ENCODE measurements around the gene JHY. TPM values are rescaled to one million over a fixed set of nuclear protein-coding genes. Genes with fewer than 3 reads are reported as not detected.

JHY gene
- total RNA-seq, 2 donors from 2014 or later, result 4.5 to 10.9 TPM

- H3K27ac ChIP-seq, result no peak overlapping the region
- 7% methylated on average over 40 of the region's 50 CpGs for WGBS
- H3K27me3 ChIP-seq (replicated peaks; ENCODE audit: insufficient read depth), result peaks cover 54% of the 10 kb centered on the region
- no peaks in the 10 kb centered on the region for H3K9me3 ChIP-seq
- no peaks in the 10 kb centered on the region for H3K4me1 ChIP-seq (replicated peaks)
- intact Hi-C loops (cut with DNase I), result no loop called here
- H3K4me3 ChIP-seq, result no peak overlapping the region
- no peak for TF ChIP-seq POLR2A (IDR thresholded peaks at IDR 0.05)
- no peak for TF ChIP-seq POLR2AphosphoS5 (IDR thresholded peaks at IDR 0.05)
- TF ChIP-seq, protein P1, sequence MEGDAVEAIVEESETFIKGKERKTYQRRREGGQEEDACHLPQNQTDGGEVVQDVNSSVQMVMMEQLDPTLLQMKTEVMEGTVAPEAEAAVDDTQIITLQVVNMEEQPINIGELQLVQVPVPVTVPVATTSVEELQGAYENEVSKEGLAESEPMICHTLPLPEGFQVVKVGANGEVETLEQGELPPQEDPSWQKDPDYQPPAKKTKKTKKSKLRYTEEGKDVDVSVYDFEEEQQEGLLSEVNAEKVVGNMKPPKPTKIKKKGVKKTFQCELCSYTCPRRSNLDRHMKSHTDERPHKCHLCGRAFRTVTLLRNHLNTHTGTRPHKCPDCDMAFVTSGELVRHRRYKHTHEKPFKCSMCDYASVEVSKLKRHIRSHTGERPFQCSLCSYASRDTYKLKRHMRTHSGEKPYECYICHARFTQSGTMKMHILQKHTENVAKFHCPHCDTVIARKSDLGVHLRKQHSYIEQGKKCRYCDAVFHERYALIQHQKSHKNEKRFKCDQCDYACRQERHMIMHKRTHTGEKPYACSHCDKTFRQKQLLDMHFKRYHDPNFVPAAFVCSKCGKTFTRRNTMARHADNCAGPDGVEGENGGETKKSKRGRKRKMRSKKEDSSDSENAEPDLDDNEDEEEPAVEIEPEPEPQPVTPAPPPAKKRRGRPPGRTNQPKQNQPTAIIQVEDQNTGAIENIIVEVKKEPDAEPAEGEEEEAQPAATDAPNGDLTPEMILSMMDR (IDR thresholded peaks at IDR 0.05), result no peak
- DNase-seq (ENCODE audit: low spot score), result no peak
- no peaks in the 10 kb centered on the region for H3K36me3 ChIP-seq
Observed at GRCh38 chr11:122977470-122978298, 95.1 kb downstream of the JHY start.

DNA sequence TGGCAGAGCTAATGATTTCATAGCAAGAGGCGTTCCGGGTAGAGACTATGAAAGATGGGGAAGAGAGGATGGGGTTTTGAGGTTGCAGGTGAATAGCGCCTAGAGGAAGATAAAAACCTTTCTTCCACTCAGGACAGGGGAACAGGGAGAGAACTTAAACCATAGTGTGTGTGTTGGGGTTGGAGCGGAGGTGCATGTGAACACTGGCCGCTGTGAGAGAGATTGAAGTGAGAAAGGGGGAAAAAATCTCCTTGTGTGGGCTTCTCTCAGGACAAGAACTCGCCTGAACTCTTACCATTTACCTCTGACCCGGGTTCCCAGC lies 95.7 kb downstream of the JHY start:
- Histone ChIP-seq H3K36me3 (no peaks in the 10 kb centered on the region), H3K27me3 (replicated peaks; ENCODE audit: insufficient read depth) (peaks cover 59% of the 10 kb centered on the region)
- 22% methylated on average over 7 of the region's 7 CpGs for WGBS

GRCh38 chr11:122979103-122979814 lies 96.7 kb downstream of the JHY start:
- 8% methylated on average over 44 of the region's 44 CpGs for WGBS
- H3K4me3 ChIP-seq, result no peak overlapping the region
- no peaks in the 10 kb centered on the region for H3K9me3 ChIP-seq
- peaks cover 58% of the 10 kb centered on the region for H3K27me3 ChIP-seq (replicated peaks; ENCODE audit: insufficient read depth)
- no peaks in the 10 kb centered on the region for H3K36me3 ChIP-seq
- TF ChIP-seq POLR2A (IDR thresholded peaks at IDR 0.05), result no peak
- TF ChIP-seq, protein P1 (IDR thresholded peaks at IDR 0.05), result no peak
- TF ChIP-seq POLR2AphosphoS5 (IDR thresholded peaks at IDR 0.05), result no peak
- intact Hi-C loops (cut with DNase I), result no loop called here
- no peak for DNase-seq (ENCODE audit: low spot score)
- no peaks in the 10 kb centered on the region for H3K4me1 ChIP-seq (replicated peaks)
- H3K27ac ChIP-seq, result no peak overlapping the region

More for the DNA sequence above, 95.7 kb downstream of the JHY start:
- intact Hi-C loops (cut with DNase I), result no loop called here
- no peak overlapping the region for H3K4me3 ChIP-seq
- H3K9me3 ChIP-seq, result no peaks in the 10 kb centered on the region
- no peaks in the 10 kb centered on the region for H3K4me1 ChIP-seq (replicated peaks)
- TF ChIP-seq POLR2A (IDR thresholded peaks at IDR 0.05) (no peak), POLR2AphosphoS5 (IDR thresholded peaks at IDR 0.05) (no peak)
- TF ChIP-seq, protein P1 (IDR thresholded peaks at IDR 0.05), result no peak
- no peak overlapping the region for H3K27ac ChIP-seq
- no peak for DNase-seq (ENCODE audit: low spot score)

GRCh38 chr11:122979815-122980595 lies 97.4 kb downstream of the JHY start:
- no peak for DNase-seq (ENCODE audit: low spot score)
- Histone ChIP-seq H3K4me3 (no peak overlapping the region), H3K9me3 (no peaks in the 10 kb centered on the region), H3K36me3 (no peaks in the 10 kb centered on the region), H3K27ac (no peak overlapping the region), H3K4me1 (replicated peaks) (no peaks in the 10 kb centered on the region), H3K27me3 (replicated peaks; ENCODE audit: insufficient read depth) (peaks cover 58% of the 10 kb centered on the region)
- WGBS, result 4% methylated on average over 27 of the region's 27 CpGs
- intact Hi-C loops (cut with DNase I), result no loop called here
- TF ChIP-seq, protein P1 (IDR thresholded peaks at IDR 0.05), result no peak
- TF ChIP-seq POLR2A (IDR thresholded peaks at IDR 0.05) (no peak), POLR2AphosphoS5 (IDR thresholded peaks at IDR 0.05) (no peak)

Data from prostate gland (tissue), 2 donors.